GM19193 (cell line): ENCODE results near the gene UGT3A2.

Experiments
- POLR2A ChIP-seq: IDR thresholded peaks from 4 replicates; pipeline ENCODE4 v1.6.1; 2011; ENCODE audit not compliant: insufficient read depth, insufficient read length; ENCODE audit errors: extremely low read depth

UGT3A2 gene

GRCh38 chr5:35987776-35988175 lies 78.9 kb downstream of the UGT3A2 start:
- TF ChIP-seq POLR2A = no peak
